SK-N-SH treated with all-trans-retinoic acid at 6 μM for 48 hours (cell line): ENCODE measurements around the gene MTHFD2L.

ENCODE experiments used
- ATAC-seq: fragments of 200-7000 bp; cut with Tn5 transposase; 3 replicates; pipeline ENCODE4 v1.9.1; 2020; ENCODE audit warnings: mild to moderate bottlenecking, moderate library complexity
- ARNTL ChIP-seq: fragments of 450-650 bp; formaldehyde crosslinking; IDR thresholded peaks from 2 replicates; pipeline ENCODE4 v1.5.0; 2020; ENCODE audit warnings: low read depth, mild to moderate bottlenecking, moderate library complexity, borderline replicate concordance
- BACH2 ChIP-seq: fragments of 250-450 bp; sonication (Bioruptor Pico); IDR thresholded peaks from 2 replicates; pipeline ENCODE4 v1.9.0; 2021; ENCODE audit warnings: mild to moderate bottlenecking, borderline replicate concordance
- CSDC2 ChIP-seq: fragments of 250-450 bp; sonication (Bioruptor Pico); IDR thresholded peaks from 2 replicates; pipeline ENCODE4 v1.5.0; 2020; ENCODE audit warnings: mild to moderate bottlenecking, moderate library complexity
- GLIS3 ChIP-seq: fragments of 250-450 bp; sonication (Bioruptor Pico); IDR thresholded peaks from 2 replicates; pipeline ENCODE4 v1.5.0; 2020; ENCODE audit warnings: mild to moderate bottlenecking, moderate library complexity
- ISL1 ChIP-seq: fragments of 250-450 bp; sonication (Bioruptor Pico); IDR thresholded peaks from 2 replicates; pipeline ENCODE4 v2.1.2; 2022; ENCODE audit warnings: mild to moderate bottlenecking, moderate library complexity
- OSR1 ChIP-seq: fragments of 250-450 bp; sonication (Bioruptor Pico); IDR thresholded peaks from 2 replicates; pipeline ENCODE4 v1.8.0; 2022; ENCODE audit warnings: moderate library complexity, mild to moderate bottlenecking, inconsistent platforms
- RARB ChIP-seq: fragments of 250-450 bp; sonication (Bioruptor Pico); IDR thresholded peaks from 2 replicates; pipeline ENCODE4 v1.8.0; 2021; ENCODE audit warnings: mild to moderate bottlenecking, moderate library complexity
- SNAI2 ChIP-seq: fragments of 250-450 bp; sonication (Bioruptor Pico); IDR thresholded peaks from 2 replicates; pipeline ENCODE4 v1.5.0; 2020; ENCODE audit warnings: mild to moderate bottlenecking, moderate library complexity
- TCF4 ChIP-seq: fragments of 250-450 bp; sonication (Bioruptor Pico); IDR thresholded peaks from 2 replicates; pipeline ENCODE4 v1.8.0; 2021; ENCODE audit warnings: mild to moderate bottlenecking, moderate library complexity, borderline replicate concordance
- TOX ChIP-seq: fragments of 250-450 bp; sonication (Bioruptor Pico); IDR thresholded peaks from 2 replicates; pipeline ENCODE4 v1.8.0; 2021; ENCODE audit warnings: mild to moderate bottlenecking, moderate library complexity, borderline replicate concordance
- ZC3H10 ChIP-seq: fragments of 250-450 bp; sonication (Bioruptor Pico); IDR thresholded peaks from 2 replicates; pipeline ENCODE4 v1.5.1; 2021; ENCODE audit warnings: mild to moderate bottlenecking, moderate library complexity
- ZFP3 ChIP-seq: fragments of 250-450 bp; sonication (Bioruptor Pico); IDR thresholded peaks from 2 replicates; pipeline ENCODE4 v1.5.0; 2020; ENCODE audit warnings: mild to moderate bottlenecking, moderate library complexity
- ZFP30 ChIP-seq: fragments of 450-650 bp; formaldehyde crosslinking; IDR thresholded peaks from 2 replicates; pipeline ENCODE4 v1.5.0; 2022; ENCODE audit warnings: mild to moderate bottlenecking, moderate library complexity
- ZNF565 ChIP-seq: fragments of 450-650 bp; formaldehyde crosslinking; conservative IDR thresholded peaks from 2 replicates; pipeline ENCODE4 v1.5.0; 2020; ENCODE audit warnings: low read depth, mild to moderate bottlenecking, moderate library complexity
- ZNF70 ChIP-seq: fragments of 450-650 bp; formaldehyde crosslinking; IDR thresholded peaks from 2 replicates; pipeline ENCODE4 v1.5.0; 2020; ENCODE audit warnings: mild to moderate bottlenecking, moderate library complexity
- ZNF8 ChIP-seq: fragments of 450-650 bp; formaldehyde crosslinking; IDR thresholded peaks from 2 replicates; pipeline ENCODE4 v1.5.0; 2020; ENCODE audit warnings: mild to moderate bottlenecking, moderate library complexity
- TF ChIP-seq, protein P1 (sequence below): fragments of 250-450 bp; sonication (Bioruptor Pico); IDR thresholded peaks from 2 replicates; pipeline ENCODE4 v1.5.0; 2020; ENCODE audit warnings: mild to moderate bottlenecking, moderate library complexity
- TF ChIP-seq, protein P2 (sequence below): fragments of 250-450 bp; sonication (Bioruptor Pico); IDR thresholded peaks from 2 replicates; pipeline ENCODE4 v1.8.0; 2021; ENCODE audit warnings: low read depth, mild to moderate bottlenecking, moderate library complexity, borderline replicate concordance
- TF ChIP-seq, protein P3 (sequence below): fragments of 250-450 bp; sonication (Bioruptor Pico); IDR thresholded peaks from 2 replicates; pipeline ENCODE4 v1.5.1; 2020; ENCODE audit warnings: low read depth, mild to moderate bottlenecking, moderate library complexity
- TF ChIP-seq, protein P4 (sequence below): fragments of 250-450 bp; sonication (Bioruptor Pico); IDR thresholded peaks from 2 replicates; pipeline ENCODE4 v1.5.1; 2021; ENCODE audit warnings: mild to moderate bottlenecking, moderate library complexity
- TF ChIP-seq, protein P5 (sequence below): fragments of 250-450 bp; sonication (Bioruptor Pico); IDR thresholded peaks from 2 replicates; pipeline ENCODE4 v1.8.0; 2020; ENCODE audit warnings: mild to moderate bottlenecking, moderate library complexity, borderline replicate concordance

The MTHFD2L gene

DNA sequence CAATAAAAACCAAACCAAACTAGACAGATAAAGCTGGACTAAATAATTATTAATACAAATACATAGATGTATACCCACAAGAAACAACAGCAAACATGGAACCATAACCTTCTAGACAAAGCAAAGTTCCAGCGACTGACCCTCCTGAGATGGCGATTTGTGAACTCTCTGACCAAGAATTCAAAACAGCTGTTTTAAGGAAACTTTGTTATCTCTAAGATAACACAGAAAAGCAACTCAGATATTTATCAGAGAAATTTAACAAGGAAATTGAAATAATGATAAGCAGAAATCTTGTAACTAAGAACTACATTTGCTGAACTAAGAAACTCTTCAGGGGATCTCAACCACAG is 23.4 kb upstream of the MTHFD2L start (continued):
- TF ChIP-seq, protein P1, sequence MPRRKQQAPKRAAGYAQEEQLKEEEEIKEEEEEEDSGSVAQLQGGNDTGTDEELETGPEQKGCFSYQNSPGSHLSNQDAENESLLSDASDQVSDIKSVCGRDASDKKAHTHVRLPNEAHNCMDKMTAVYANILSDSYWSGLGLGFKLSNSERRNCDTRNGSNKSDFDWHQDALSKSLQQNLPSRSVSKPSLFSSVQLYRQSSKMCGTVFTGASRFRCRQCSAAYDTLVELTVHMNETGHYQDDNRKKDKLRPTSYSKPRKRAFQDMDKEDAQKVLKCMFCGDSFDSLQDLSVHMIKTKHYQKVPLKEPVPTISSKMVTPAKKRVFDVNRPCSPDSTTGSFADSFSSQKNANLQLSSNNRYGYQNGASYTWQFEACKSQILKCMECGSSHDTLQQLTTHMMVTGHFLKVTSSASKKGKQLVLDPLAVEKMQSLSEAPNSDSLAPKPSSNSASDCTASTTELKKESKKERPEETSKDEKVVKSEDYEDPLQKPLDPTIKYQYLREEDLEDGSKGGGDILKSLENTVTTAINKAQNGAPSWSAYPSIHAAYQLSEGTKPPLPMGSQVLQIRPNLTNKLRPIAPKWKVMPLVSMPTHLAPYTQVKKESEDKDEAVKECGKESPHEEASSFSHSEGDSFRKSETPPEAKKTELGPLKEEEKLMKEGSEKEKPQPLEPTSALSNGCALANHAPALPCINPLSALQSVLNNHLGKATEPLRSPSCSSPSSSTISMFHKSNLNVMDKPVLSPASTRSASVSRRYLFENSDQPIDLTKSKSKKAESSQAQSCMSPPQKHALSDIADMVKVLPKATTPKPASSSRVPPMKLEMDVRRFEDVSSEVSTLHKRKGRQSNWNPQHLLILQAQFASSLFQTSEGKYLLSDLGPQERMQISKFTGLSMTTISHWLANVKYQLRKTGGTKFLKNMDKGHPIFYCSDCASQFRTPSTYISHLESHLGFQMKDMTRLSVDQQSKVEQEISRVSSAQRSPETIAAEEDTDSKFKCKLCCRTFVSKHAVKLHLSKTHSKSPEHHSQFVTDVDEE (CRISPR knock-in tag): no peak
- TF ChIP-seq, all 23 proteins: peak for 0

DNA sequence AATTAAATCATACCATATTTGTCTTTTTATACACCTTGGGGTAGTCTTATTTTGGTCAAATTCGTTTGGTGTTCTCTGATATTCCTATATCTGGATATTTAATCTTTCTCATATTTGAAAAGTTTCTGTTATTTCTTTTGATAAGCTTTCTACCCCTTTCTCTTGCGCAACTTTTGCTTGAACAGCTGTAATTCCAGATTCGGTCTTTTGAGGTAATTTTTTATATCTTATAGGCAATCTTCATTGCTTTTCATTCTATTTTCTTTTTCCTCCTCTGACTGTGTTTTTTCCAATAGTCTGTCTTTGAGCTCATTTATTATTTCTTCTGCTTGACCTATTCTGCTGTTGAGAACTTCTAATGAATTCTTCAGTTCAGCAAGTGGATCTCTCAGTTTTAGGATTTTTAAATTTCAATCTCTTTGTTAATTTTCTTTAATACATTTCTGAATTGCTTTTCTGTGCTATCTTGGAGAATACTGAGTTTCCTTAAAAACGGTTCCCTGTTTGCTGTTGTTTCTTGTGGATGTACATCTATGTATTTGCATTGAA is 11.3 kb upstream of the MTHFD2L start:
- ATAC-seq: no peak
- TF ChIP-seq TOX (CRISPR knock-in tag): no peak
- no peak for TF ChIP-seq RARB (CRISPR knock-in tag)
- TF ChIP-seq SNAI2 (CRISPR knock-in tag): no peak
- TF ChIP-seq ARNTL (CRISPR knock-in tag): no peak
- TF ChIP-seq ZFP30 (CRISPR knock-in tag): no peak
- TF ChIP-seq, protein P2, sequence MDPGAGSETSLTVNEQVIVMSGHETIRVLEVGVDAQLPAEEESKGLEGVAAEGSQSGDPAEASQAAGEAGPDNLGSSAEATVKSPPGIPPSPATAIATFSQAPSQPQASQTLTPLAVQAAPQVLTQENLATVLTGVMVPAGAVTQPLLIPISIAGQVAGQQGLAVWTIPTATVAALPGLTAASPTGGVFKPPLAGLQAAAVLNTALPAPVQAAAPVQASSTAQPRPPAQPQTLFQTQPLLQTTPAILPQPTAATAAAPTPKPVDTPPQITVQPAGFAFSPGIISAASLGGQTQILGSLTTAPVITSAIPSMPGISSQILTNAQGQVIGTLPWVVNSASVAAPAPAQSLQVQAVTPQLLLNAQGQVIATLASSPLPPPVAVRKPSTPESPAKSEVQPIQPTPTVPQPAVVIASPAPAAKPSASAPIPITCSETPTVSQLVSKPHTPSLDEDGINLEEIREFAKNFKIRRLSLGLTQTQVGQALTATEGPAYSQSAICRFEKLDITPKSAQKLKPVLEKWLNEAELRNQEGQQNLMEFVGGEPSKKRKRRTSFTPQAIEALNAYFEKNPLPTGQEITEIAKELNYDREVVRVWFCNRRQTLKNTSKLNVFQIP (CRISPR knock-in tag): no peak

DNA sequence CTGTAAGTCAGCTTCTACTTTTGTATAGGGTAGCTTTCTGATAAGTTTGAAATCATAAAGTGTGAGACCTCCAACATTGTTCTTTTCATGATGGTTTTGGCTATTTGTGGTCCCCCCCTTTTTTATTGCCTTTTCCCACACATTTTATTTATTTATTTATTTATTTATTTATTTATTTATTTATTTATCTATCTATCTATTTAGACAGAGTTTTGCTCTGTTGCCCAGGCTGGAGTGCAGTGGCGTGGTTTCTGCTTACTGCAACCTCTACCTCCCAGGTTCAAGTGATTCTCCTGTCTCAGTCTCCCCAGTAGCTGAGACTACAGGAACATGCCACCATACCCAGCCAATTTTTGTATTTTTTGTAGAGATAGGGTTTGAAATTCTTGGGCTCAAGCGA is 9.7 kb upstream of the MTHFD2L start:
- ATAC-seq: no peak
- TF ChIP-seq ZNF565 (CRISPR knock-in tag) (no peak), OSR1 (CRISPR knock-in tag) (no peak), BACH2 (CRISPR knock-in tag) (no peak), SNAI2 (CRISPR knock-in tag) (no peak), CSDC2 (CRISPR knock-in tag) (no peak), TOX (CRISPR knock-in tag) (no peak), ZFP3 (CRISPR knock-in tag) (no peak), TCF4 (no peak), ISL1 (CRISPR knock-in tag) (no peak), GLIS3 (CRISPR knock-in tag) (no peak)
- TF ChIP-seq, protein P1 (CRISPR knock-in tag): no peak
- TF ChIP-seq, protein P2 (CRISPR knock-in tag): no peak
- TF ChIP-seq, protein P3, sequence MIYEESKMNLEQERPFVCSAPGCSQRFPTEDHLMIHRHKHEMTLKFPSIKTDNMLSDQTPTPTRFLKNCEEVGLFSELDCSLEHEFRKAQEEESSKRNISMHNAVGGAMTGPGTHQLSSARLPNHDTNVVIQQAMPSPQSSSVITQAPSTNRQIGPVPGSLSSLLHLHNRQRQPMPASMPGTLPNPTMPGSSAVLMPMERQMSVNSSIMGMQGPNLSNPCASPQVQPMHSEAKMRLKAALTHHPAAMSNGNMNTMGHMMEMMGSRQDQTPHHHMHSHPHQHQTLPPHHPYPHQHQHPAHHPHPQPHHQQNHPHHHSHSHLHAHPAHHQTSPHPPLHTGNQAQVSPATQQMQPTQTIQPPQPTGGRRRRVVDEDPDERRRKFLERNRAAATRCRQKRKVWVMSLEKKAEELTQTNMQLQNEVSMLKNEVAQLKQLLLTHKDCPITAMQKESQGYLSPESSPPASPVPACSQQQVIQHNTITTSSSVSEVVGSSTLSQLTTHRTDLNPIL (CRISPR knock-in tag): no peak
- TF ChIP-seq, all 23 proteins: peak for 0

DNA sequence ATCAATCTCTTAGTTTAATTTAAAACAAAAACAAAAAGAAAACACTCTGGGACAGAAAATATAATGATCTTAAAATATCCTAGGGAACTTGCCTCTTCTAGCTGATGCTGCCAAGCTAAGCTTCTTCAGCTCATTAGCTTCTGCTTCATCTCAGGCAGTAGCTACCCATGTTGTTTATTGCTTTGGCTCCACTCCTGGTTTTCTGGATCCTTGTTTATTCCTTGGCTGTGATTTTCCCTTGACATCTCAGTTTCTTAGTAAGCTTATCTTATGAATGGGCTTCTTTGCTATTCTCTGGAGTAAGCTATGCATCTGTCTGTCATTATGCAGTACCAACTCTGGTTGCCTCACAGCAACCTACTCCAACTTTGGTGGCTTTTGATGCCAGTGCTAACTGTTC is 5.1 kb upstream of the MTHFD2L start:
- ATAC-seq: no peak
- TF ChIP-seq RARB (CRISPR knock-in tag) (no peak), SNAI2 (CRISPR knock-in tag) (no peak), ZNF70 (no peak), ZC3H10 (CRISPR knock-in tag) (no peak), ZNF8 (CRISPR knock-in tag) (no peak), ZFP30 (CRISPR knock-in tag) (no peak), BACH2 (CRISPR knock-in tag) (no peak), ZFP3 (CRISPR knock-in tag) (no peak), CSDC2 (CRISPR knock-in tag) (no peak), GLIS3 (CRISPR knock-in tag) (no peak), TCF4 (no peak)
- TF ChIP-seq, protein P4, sequence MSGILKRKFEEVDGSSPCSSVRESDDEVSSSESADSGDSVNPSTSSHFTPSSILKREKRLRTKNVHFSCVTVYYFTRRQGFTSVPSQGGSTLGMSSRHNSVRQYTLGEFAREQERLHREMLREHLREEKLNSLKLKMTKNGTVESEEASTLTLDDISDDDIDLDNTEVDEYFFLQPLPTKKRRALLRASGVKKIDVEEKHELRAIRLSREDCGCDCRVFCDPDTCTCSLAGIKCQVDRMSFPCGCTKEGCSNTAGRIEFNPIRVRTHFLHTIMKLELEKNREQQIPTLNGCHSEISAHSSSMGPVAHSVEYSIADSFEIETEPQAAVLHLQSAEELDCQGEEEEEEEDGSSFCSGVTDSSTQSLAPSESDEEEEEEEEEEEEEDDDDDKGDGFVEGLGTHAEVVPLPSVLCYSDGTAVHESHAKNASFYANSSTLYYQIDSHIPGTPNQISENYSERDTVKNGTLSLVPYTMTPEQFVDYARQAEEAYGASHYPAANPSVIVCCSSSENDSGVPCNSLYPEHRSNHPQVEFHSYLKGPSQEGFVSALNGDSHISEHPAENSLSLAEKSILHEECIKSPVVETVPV (CRISPR knock-in tag): no peak
- TF ChIP-seq, protein P5, sequence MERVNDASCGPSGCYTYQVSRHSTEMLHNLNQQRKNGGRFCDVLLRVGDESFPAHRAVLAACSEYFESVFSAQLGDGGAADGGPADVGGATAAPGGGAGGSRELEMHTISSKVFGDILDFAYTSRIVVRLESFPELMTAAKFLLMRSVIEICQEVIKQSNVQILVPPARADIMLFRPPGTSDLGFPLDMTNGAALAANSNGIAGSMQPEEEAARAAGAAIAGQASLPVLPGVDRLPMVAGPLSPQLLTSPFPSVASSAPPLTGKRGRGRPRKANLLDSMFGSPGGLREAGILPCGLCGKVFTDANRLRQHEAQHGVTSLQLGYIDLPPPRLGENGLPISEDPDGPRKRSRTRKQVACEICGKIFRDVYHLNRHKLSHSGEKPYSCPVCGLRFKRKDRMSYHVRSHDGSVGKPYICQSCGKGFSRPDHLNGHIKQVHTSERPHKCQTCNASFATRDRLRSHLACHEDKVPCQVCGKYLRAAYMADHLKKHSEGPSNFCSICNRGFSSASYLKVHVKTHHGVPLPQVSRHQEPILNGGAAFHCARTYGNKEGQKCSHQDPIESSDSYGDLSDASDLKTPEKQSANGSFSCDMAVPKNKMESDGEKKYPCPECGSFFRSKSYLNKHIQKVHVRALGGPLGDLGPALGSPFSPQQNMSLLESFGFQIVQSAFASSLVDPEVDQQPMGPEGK (CRISPR knock-in tag): no peak
